Neural progenitor cell (in vitro differentiated cells): ENCODE results near the gene LBP.

Experiments used
- CTCF ChIP-seq: fragments of 200-600 bp; sonication (generic); IDR thresholded peaks from 2 replicates; pipeline ENCODE4 v1.5.1; 2017; ENCODE audit warnings: antibody characterized with exemption, mild to moderate bottlenecking
- EZH2phosphoT487 ChIP-seq: fragments of 200-600 bp; sonication (generic); IDR thresholded peaks from 2 replicates; pipeline ENCODE4 v1.6.1; 2017; ENCODE audit warnings: antibody characterized with exemption

- no peak for TF ChIP-seq CTCF
- TF ChIP-seq EZH2phosphoT487: no peak
These were observed 46.3 kb upstream of the LBP start for GRCh38 chr20:38299963-38300362.
